NCI-H187 treated with DMSO at 0.1 percent for 48 hours (cell line): Measurements from ENCODE around the gene CISH.

Experiments
- DNase-seq: peaks from one replicate; lab custom pipeline; 2025; lab: John Stamatoyannopoulos, UW

CISH gene

DNA sequence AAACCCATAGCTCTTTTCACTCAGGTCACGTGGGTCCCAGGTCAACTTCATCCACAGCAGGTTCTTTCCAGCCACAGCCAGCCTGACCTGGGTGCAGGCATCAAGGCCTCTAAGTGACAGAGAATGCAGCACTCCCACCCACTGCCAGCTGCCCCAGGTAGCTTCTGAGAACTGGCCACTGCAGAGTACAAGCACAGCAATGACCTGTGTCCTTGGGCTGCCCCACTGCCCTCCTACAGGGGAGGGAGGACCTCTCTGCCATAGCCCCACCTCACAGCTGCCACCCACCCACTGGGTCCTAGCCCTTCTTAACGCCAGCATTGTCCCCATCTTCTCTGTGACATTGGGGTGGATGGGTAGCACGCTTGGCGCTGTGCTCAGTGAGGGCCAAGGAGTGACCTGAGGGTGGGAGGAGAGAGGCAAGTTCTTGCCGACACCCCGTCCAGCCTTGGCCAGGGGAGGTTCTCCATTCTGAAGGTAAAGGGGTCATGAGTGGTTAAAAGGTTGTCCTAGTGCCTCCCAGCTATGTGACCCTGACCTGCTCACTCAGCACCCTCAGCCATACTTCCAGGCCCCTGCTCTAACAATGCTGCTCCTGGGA lies 12.4 kb downstream of the CISH start:
- no peak for DNase-seq

DNA sequence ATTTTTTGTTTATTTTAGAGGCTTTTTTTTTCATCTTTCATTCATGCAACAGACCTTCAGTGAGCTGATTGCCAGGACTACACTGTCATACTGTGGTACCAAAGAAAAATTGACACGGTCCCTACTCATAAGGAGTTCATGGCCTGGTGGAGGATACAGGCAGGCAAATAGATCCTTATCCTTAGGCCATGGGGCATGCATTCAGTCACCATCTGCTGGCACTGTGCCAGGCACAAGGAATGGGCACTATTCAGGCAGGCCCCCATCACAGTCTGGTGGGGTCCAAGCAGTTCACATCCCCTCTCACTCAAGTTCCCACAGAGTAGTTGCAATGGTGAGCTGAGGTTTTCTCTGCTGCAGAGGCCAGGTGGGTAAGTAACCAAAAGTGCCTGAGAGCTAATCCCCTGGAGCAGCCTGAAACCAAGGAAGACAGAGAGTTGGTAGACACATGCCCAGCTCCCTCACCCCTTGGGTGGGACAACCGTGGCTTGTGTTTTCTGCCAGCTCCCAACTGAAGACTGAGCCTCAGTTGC lies 17.3 kb downstream of the CISH start:
- DNase-seq, result no peak

DNA sequence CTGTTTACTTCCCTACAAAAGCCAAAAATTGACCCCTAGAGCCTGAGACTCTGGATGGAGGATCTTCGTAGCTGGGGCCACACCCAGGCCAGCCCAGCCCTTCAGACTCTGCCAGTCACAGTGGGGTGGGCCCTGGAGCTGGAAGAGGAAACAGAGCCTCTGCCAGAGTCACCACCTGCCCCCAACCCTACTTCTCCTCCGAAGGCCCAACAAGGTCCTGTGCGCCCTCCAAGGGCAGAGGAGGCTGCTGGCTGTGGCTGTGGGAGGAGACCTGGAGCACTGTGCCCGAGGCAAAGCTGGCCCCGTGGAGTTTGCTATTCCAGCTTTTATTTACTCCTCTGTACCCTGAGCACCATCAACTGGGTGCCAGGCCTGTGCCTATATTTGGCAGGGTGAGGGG lies 19.0 kb downstream of the CISH start:
- no peak for DNase-seq

DNA sequence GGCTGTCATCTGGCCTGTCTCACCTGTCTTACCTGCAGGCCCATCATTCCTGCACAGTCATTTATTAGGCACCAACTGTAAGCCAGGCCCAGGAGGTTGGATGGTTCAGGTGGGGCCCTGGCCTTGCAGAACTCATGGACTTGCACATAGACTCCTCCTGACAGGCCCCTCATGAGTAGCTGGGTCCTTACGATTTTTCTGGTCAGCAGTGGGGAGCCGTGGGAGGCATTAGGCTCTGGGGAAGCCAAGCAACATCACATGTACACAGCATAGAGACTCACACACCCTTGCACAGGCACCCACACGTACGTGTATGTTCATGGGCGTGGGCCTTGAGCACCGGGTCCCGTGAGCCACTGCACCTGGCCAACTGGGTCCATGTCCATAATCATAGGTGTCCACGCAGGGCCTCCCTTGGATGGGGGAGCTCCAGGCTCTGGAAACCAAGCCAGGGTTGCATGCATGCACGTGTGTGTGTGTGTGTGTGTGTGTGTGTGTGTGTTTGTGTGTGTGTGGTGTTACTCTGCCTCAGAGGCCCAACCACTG lies 20.3 kb downstream of the CISH start:
- DNase-seq, result no peak

DNA sequence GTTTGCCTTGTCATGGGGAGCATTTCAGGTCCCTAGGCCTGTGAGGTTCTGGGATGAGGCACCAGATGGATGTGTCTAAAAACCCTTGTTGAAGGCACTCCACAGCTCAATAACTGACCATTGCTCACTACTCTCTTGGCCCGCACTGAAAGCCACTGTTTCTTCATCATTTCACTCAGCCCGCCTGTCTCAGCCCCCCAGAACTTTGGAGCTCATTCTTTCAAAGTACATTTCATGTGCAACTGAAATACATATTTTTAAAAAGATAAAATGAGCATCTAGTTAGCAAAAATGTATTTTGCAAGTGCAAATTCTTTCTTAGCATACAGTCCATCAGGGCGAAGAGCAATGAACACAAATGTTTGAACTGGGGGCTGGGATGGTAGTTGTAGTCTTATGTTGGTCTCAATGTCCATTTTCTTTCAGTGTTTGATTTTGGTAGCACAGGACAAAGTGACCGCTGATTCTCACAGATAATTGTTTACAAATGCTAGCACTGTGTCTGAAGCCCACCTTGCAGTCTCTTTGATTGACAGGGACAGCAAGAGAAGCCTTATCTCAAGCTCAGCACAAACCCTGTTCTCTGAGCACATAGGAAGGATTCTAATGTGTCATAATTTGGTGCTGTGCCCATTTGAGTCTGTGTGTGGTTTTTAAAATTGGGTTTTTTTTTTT lies 22.7 kb downstream of the CISH start:
- no peak for DNase-seq

DNA sequence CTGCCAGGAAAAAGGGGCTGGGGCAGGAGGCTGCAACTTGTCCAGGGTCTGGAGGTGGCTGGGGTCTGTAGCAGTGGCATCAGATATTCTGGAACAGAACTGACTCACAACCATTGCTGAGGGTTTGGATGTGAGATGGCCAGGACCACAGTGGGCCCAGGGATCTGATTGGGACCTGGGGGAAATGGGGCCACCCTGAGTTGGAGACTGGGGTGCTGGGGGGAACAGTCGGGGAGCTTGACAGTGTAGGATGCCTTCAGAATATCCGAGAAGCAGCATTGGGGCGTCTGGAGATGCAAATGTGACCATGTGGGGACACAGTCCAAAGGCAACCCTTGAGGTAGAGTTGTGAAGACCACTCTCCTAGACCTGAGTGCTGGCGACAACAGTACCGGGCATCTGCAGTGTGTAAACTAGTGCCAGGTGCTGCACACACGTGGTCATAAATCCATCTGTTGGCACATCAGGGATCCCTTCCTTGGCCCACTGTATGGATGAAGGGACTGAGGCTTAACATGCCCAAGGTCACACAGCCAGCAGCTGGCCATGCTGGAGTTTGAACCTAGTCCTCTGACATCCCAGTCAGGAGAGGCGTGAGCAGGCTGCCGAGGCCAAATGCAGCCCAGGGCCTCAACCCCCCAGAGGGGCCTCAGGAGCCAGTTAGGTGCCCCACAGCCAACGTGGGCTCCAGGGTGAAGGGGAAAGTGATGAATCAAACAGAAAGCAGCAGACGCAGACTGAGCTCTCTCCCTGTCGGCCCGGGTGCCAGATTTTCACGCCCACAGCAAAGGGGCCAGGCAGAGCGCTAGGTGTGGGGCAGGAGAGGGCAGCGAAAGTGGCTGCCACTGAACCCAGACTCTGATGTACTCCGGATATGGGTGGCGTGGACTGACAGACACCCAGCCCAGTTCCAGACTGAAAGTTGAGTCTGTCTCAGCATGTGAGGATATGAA lies 23.5 kb downstream of the CISH start:
- DNase-seq, result no peak

DNA sequence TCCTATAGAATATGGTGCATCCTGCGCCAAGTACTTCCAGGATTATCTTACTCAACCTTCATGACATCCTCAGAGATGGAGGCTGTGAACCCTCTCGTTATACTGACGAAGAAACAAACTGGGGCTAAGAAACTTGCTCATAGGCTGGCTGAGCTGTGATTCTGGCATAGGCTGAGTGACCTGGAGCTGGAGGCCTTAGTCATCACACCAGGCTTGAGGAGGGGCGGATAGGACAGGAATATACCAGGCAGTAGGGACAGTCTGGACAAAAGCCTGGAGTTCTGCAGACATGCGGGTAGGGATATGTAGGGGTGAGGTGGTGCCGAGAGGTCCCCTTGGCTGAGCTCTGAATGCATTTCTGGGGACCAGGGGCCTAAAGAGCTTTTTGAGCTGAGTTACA lies 24.2 kb downstream of the CISH start:
- DNase-seq, result no peak

DNA sequence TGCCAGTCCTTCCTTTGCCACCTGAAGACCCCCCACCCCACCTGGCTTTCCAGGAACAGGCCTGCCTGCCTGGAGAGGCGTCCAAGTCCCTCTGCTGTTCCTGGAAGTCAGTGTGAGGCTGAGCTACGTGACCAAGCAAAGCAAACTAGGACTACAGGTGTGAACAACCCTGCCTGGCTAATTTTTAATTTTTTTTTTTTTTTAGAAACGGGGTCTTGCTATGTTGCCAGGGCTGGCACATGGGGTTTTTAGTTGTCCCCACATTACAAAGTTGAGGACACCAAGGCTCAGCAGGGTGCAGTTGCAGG lies 24.9 kb downstream of the CISH start:
- DNase-seq, result no peak

DNA sequence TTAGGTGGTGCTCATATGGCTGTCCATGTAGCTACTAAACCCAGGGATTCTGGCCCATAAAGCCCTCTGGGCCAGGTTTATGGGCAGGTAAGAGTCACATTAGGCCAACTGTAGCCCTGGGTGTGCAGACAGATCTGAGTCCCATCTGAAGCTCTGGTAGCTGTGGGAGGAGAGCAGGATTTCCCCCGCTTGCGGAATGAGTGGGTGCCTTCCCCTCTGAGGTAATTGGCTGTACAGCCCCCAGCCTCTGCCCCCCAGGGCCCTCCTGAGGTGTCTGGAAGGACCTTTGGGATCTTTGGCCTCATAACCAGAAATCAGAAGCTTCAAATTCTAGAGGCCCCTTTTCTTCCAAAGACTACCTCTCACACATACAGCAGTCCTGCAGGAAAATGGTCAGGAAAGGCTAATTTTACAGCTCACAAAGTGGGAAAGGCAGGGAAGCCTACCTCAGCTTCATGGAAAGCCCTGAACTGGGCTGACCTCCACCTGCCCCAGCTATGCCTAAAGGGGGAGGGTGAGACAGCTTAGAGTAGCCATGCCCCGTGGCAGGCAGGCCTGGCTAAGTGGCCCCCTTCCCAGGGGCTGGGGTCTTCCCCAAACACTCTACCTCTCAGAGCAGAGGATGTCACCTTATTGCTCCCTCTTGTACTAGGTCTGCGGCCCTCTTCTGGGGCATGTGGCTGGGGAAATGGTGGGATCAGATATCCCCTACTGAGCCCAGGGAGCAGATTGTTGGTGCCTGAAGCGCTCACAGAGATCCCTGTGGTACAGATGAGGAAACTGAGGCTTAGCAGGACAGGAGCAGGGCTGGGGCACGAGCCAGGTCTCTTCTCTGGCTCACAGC lies 25.4 kb downstream of the CISH start:
- DNase-seq, result no peak

DNA sequence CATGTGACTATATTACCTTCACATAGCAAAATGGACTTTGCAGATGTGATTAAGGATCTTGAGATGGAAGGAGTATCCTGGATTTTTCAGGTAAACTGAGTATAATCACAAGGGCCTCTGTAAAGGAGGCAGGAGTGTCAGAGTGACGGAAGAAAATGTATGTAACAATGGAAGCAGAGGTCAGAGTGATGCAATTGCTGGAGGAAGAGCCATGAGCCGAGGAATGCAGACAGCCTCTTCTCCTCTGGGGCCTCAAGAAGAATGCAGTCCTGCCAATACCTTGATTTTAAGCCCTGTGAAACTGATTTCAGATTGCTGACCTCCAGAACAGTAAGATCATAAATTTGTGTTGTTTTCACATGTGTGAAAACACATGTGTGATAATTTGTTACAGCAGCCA lies 27.2 kb downstream of the CISH start:
- no peak for DNase-seq

DNA sequence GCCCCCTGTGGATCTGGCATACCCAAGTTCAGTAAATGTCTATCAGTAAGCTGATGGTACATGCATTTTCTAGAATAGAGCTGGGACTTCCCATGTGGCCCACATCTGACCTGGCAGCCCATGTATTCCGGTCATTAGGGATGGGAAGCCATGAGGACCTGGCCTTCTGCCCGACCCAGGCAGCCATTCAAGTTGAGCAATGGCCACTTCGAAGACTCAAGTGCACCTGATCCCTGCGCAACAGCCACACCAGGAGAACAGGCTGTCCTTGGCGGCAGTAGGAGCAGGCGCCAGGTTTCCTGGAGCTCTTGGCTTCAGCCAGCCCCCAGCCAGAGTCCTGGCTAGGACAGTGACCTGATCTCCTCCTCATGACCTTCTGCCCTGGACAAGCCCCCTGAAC lies 27.7 kb downstream of the CISH start:
- DNase-seq, result no peak

DNA sequence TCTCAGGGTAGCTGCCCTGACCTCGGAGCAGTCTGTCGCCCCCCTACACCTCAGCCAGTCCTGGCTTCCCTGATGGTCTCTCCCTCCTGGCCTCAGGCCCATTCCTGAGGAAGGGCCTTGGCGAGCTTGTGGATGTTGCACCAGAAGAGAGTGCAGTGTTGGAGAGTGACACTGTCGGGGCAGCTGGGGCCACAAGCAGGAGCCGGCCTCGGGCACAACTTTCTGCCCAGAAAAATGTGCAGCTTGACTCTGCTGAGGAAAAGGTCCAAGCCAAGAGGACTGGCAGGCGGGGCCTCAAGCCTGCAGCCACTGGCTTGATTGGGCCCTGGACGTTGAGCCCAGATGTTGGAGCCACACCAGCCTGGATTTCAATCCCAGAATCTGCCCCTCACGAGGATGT lies 29.5 kb downstream of the CISH start:
- no peak for DNase-seq

DNA sequence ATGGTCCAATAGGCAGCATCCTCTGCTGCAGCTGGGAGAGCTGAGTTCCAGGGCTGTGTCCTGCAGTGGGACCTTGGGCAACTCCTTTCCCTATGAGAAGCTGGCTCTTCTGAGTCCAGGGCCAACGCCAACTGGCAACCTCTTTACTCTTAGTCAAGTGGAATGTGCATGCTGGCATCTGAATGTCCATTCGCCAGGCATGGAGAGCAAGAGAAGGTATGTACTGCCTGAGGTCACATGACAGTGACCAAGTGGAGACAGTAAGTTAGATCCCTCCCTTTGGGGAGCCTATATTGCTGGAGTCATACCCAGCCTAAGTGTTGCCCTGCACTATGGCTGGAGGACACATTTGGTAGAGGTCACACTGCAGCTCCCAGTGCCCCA lies 30.1 kb downstream of the CISH start:
- DNase-seq, result no peak

DNA sequence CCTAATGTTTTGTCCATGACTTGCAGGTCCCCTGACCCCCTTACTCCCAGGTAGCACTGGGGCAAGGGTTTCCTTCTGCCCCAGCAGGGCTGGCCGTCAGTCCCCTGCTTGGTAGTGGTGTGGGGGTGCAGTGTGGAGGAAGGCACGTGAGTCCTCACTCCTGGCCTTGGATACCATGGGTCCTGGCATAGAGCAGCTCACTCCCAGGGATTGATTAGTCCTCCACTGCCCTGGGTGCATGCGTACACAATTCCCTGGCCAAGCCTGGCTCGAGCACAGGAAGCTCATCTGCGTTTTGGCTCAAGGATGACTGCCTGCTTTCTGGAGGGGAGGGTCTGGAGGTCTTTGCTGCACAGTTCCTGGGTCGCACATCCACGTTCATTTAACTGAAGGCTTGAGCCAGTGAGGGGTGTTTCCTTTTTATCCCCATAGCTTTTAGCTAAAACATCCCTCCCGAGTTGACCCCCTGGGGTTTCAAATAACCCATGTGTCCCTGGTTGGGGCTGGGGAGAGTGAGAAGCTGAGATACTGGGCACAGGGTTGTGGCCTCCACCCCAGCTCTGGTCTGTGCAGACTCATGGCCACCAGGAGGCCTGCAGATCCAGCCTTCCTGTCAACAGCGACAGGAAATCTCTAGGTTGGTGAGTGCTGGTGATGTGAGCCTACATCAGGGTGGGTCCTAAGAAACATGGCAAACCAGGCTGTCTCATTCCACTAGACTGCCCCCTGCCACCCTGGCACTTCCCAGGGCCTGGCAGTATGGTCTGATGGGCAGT lies 30.7 kb downstream of the CISH start:
- no peak for DNase-seq

DNA sequence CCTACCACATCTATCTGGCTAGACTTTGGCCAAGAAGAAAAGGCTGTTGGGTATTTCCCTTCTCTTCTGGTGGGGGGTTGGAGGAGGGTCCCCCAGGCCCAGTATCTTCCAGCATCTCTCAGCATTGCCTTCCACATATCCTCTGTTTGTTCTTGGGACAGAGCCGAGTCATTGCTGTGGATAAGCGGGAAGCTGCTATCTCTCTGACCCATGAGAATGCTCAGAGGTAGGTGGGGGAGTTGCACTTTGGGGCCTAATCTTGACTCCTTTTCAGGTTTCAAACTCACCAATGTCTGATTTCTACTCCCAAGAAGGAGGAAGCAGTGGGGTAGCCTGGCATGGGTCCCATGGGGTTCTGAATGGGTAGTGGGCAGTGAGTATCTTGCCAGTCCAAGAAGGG lies 34.2 kb downstream of the CISH start:
- DNase-seq, result no peak

DNA sequence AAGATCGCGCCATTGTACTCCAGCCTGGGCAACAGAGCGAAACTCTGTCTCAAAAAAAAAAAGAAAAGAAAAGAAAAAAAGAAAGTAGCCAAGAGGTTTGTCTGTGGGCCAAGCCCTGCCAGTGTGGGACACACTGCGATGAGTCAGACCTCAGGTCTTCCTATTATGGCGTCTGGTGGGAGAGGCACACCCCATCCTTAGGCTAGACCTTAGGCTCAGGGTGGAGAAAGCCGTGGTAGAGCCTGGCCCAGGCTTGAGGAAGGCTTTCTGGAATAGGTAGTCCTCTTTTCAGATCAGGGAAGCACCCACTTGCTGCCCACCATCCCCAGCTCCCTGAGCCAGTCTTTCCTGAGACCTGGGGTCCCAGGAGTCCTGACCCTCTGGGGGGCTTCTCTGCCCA lies 36.2 kb downstream of the CISH start:
- no peak for DNase-seq

DNA sequence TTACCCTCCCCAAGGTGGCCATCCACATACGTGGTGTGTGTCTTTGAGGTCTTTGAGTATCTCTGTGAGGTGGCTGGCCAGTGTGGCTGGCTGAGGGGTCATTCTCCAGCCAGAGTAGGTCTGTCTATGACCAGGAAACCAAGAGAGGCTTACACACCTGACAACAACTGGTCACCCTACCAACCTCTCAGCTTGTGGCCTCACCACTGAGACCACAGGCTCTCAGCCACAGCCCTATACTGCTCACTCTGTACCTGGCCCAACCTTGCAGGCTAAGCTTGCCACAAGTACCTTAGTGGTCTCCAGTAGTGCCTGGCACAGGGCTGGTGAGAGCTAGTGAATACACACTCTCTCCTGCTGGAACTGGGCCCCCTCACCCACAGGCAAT lies 37.1 kb downstream of the CISH start:
- no peak for DNase-seq

DNA sequence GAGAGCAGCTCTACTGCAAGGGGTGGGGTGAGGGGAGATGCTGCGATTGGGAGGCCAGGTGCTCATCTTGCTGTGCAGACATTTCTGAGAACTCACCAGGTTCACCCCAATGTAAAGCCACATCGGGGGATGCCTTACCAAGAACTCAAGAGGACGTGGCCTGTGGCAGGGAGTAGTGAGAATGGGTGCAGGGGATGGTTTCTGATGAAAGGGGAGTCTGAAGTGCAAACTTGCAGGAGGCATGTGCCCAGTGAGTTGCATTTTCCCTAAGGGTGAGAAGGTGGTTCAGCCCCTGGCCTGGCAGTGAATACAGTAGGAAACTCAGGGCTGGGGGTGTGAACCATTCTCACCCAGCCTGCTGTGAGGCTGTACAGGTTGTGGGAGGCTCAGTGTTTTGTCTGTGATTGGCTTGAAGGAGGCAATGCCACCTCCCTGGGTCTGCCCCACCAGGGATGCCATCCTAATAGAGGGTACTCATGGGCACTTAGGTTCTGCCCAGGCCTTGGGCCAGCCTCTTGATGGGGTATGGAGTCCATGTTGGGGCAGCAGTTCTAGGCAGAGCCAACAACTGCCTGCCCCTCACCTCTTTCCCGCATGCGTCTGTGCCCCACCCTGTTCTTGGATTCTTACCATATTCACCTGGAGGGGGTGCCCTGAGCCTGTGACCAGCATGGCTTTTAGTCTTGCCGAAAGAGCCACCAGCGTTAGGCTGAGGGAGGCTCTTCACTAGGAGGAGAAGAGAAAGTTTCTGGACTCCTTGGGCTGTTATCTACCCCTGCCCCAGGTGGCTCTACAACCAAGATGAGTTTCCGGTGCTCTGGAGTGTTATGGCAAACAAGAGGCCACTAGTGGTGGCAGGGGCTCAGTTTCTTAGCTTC lies 37.8 kb downstream of the CISH start:
- DNase-seq, result no peak

DNA sequence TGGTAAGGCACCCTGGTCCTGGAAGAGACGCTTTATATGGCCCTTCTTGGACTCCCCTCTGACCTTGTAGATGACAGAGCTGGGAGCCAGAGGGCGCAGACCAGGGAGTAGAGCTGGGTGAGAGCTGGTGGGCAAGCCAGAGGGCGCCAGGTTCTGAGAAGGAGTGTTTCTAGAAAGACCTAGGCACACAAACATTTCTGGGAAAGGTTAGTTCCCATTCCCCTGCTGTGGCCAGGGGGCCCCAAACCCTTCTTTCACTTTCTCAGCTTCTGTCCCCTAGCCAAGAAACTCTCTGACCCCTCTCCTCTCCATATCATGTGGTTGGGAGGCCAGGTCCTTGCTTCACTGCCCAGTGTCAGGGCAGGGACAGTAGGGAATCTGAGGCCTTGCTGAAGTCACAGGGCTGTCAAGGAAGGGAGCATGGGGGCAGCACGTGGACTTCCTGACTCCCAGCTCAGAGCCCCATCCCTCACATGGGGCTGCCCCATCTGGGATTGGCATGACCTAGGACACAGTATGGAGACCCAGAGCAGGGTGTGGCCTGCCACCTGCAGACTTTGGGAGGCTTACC lies 38.7 kb downstream of the CISH start:
- no peak for DNase-seq

DNA sequence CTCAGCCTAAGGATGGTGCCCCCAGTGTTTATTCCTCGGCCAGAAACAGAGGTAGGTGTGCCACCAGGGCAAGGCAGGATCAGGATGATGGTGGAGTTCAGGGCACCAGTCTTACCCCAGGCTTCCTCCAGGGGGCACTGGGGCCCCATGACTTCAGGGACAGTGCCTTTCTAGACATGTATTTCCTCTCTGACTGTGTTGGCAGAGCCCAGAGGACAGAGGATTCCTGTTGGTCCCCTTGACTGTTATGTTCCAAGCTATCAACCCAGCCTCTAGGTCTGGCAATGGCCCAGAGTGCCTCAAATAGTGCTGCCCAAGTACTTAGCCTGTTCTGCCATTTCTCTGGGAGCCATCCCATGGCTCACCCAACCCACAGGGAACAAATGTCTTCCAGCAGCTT lies 39.4 kb downstream of the CISH start:
- DNase-seq, result peak; percentile 7
